CD4-positive, CD25-positive, alpha-beta regulatory T cell (primary cell): ENCODE measurements around the gene ORC2. TPM values are rescaled to one million over a fixed set of nuclear protein-coding genes. Genes with fewer than 3 reads are reported as not detected.
"Not testable (repeated sequence)": the region's sequence is repeated elsewhere in the genome, so short reads cannot be mapped to it uniquely, and the experiment has no call there.

Source experiments
- ATAC-seq, 2 donors: fragments of 150-1000 bp; cut with Tn5 transposase; one replicate each; pipeline ENCODE4 v1.10.0; 2021; ENCODE audit warnings: low read depth in 2 of 2, moderate number of reproducible peaks in 2 of 2, moderate library complexity in 1 of 2
- DNase-seq, 3 donors: peaks; one replicate each; pipeline versions ENCODE4 v3.0.0 to v3.0.0-alpha.2; 2012 to 2022; ENCODE audit warnings: mixed read lengths in 1 of 3
- H3K27ac ChIP-seq: one replicate; pipeline ENCODE4 v1.7.0; 2013; ENCODE audit warnings: mild to moderate bottlenecking, low read length; ENCODE audit not compliant: insufficient read depth, poor library complexity, severe bottlenecking
- H3K27me3 ChIP-seq: one replicate; pipeline ENCODE4 v1.7.0; 2013; ENCODE audit warnings: low read length; ENCODE audit not compliant: control insufficient read depth, insufficient read depth
- H3K36me3 ChIP-seq: one replicate; pipeline ENCODE4 v1.7.0; 2013; ENCODE audit warnings: mild to moderate bottlenecking, low read length, moderate library complexity; ENCODE audit not compliant: control insufficient read depth, insufficient read depth
- H3K4me1 ChIP-seq: 2 replicates; pipeline ENCODE4 v1.7.0; 2013; ENCODE audit warnings: mild to moderate bottlenecking, low read length; ENCODE audit not compliant: insufficient read depth, control insufficient read depth, poor library complexity, severe bottlenecking
- H3K4me3 ChIP-seq: one replicate; pipeline ENCODE4 v1.7.0; 2013; ENCODE audit warnings: low read depth, mild to moderate bottlenecking, low read length, moderate library complexity
- H3K9me3 ChIP-seq, 2 experiments: 1 replicate in 1 of 2; 2 replicates in 1 of 2; pipeline ENCODE4 v1.7.0; 2013; ENCODE audit warnings: low read length in 2 of 2, mild to moderate bottlenecking in 1 of 2, moderate library complexity in 1 of 2; ENCODE audit not compliant: control insufficient read depth in 2 of 2
- H3K27ac Mint-ChIP-seq, 3 donors: one replicate each; pipeline ENCODE4 v1.8.0; 2020 to 2022; ENCODE audit warnings: mild to moderate bottlenecking in 3 of 3, mixed read lengths in 3 of 3, moderate library complexity in 2 of 3
- H3K27me3 Mint-ChIP-seq: one replicate; pipeline ENCODE4 v1.8.0; 2022; ENCODE audit warnings: mild to moderate bottlenecking, mixed read lengths
- H3K36me3 Mint-ChIP-seq: one replicate; pipeline ENCODE4 v1.8.0; 2020; ENCODE audit warnings: mixed read lengths
- H3K4me1 Mint-ChIP-seq, 4 donors: one replicate each; pipeline ENCODE4 v1.8.0; 2020 to 2022; ENCODE audit warnings: mixed read lengths in 4 of 4, mild to moderate bottlenecking in 1 of 4
- H3K4me3 Mint-ChIP-seq, 4 donors: one replicate each; pipeline ENCODE4 v1.8.0; 2020 to 2022; ENCODE audit warnings: mild to moderate bottlenecking in 4 of 4, mixed read lengths in 4 of 4, moderate library complexity in 3 of 4
- H3K9me3 Mint-ChIP-seq, 7 donors: one replicate each; pipeline ENCODE4 v1.8.0; 2020 to 2022; ENCODE audit warnings: mixed read lengths in 7 of 7, mild to moderate bottlenecking in 3 of 7, moderate library complexity in 2 of 7
- polyA plus RNA-seq, 4 donors: library from polyadenylated mRNA; unstranded; fragments of 300-500 nt; fragmentation: Illumina TruSeq; gene quantifications; one replicate each; pipeline ENCODE4 v1.2.3, GENCODE V29; 2021
- total RNA-seq: library from RNA; stranded (reverse); gene quantifications from one replicate; pipeline ENCODE4 v1.2.3, GENCODE V29; 2022

Gene ORC2
- total and polyA plus RNA-seq, 5 donors from 2014 or later: 8.4 to 32.7 (median 14.0) TPM

DNA sequence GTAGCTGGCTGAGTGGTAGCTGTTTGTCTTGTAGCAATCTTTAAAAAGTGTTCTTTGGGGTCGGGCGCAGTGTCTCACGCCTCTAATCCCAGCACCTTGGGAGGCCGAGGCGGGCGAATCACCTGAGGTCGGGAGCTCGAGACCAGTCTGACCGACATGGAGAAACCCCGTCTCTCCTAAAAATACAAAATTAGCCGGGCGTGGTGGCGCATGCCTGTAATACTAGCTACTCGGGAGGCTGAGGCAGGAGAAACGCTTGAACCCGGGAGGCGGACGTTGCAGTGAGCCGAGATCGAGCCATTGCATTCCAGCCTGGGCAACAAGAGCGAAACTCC is 425 bp upstream of the ORC2 start:
- H3K27me3 Mint-ChIP-seq, H3K27me3 ChIP-seq, H3K36me3 ChIP-seq, H3K36me3 Mint-ChIP-seq, H3K9me3 ChIP-seq, DNase-seq, H3K9me3 Mint-ChIP-seq: not testable (repeated sequence)
- Histone ChIP-seq H3K4me1 (peaks cover 50% of the 10 kb centered on the region), H3K4me3 (peak overlapping the region; percentile 89), H3K27ac (peak overlapping the region; percentile 92)
- peak overlapping the region; percentile 99 to 100 (median 100) for H3K27ac Mint-ChIP-seq
- H3K4me1 Mint-ChIP-seq: peaks cover 48 to 82% (median 61%) of the 10 kb centered on the region in 4 donors
- peak in 1 of 2 donors; percentile 1 for ATAC-seq
- H3K4me3 Mint-ChIP-seq: peak overlapping the region; percentile 96 to 99 (median 98)

DNA sequence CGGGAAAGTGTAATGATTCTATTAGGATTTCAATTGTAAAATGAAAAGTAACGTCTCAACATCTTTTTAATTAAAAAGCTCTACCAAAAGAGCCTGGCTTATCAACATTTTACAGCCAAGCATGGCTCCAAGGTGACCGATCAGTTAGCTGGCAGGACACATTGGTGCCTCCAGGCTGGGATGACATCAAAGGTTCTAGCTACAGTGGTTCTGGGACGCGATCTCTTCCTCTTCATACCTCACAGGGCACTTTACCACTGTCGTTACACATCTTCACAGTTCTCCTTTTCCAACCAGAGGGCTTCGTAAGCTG is 693 bp downstream of the ORC2 start:
- Histone ChIP-seq H3K9me3 (no peaks in the 10 kb centered on the region), H3K27ac (peak overlapping the region; percentile 92), H3K4me1 (peaks cover 49% of the 10 kb centered on the region), H3K4me3 (peak overlapping the region; percentile 89), H3K27me3 (no peaks in the 10 kb centered on the region), H3K36me3 (peaks cover 12% of the 10 kb centered on the region)
- H3K9me3 Mint-ChIP-seq: no peaks in the 10 kb centered on the region
- peaks cover 12% of the 10 kb centered on the region for H3K36me3 Mint-ChIP-seq
- peak overlapping the region; percentile 96 to 99 (median 98) for H3K4me3 Mint-ChIP-seq
- H3K27me3 Mint-ChIP-seq: no peaks in the 10 kb centered on the region
- H3K4me1 Mint-ChIP-seq: peaks cover 43 to 77% (median 56%) of the 10 kb centered on the region in 4 donors
- DNase-seq (no peak), ATAC-seq (peak; percentile 0 to 1)
- H3K27ac Mint-ChIP-seq: peak overlapping the region; percentile 99 to 100 (median 100)

DNA sequence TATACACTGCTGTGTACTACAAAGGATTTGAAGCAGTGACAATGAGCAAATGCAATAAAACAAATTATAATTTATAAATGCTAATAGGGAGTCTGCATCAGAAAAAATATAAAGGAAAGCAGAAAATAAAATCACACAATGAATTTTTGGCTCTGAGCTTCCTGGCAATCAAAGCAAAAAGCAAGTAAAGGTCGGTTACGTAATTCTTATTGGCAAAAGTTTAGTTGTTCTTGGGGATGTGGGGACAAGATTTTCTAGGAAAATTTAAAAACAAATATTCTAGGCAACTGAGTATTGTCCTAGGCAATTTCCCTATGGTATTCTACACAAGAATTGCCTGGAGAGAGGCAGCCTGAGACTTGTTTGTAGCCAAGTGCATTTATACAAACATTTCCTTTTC is 1.8 kb downstream of the ORC2 start:
- H3K9me3 Mint-ChIP-seq: no peaks in the 10 kb centered on the region
- no peaks in the 10 kb centered on the region for H3K9me3 ChIP-seq
- peaks cover 49% of the 10 kb centered on the region for H3K4me1 ChIP-seq
- H3K4me3 Mint-ChIP-seq: peak overlapping the region; percentile 96 to 99 (median 98)
- peak overlapping the region; percentile 89 for H3K4me3 ChIP-seq
- no peak overlapping the region for H3K27ac ChIP-seq
- H3K36me3 ChIP-seq: peaks cover 22% of the 10 kb centered on the region
- no peaks in the 10 kb centered on the region for H3K27me3 ChIP-seq
- H3K4me1 Mint-ChIP-seq: peaks cover 44 to 72% (median 57%) of the 10 kb centered on the region in 4 donors
- H3K27ac Mint-ChIP-seq: no peak overlapping the region
- DNase-seq (no peak), ATAC-seq (no peak)
- peaks cover 18% of the 10 kb centered on the region for H3K36me3 Mint-ChIP-seq
- H3K27me3 Mint-ChIP-seq: no peaks in the 10 kb centered on the region

GRCh38 chr2:200950378-200950777 is 13.1 kb downstream of the ORC2 start:
- Histone ChIP-seq H3K27me3 (no peaks in the 10 kb centered on the region), H3K27ac (no peak overlapping the region), H3K4me3 (no peak overlapping the region), H3K4me1 (no peaks in the 10 kb centered on the region), H3K36me3 (peaks cover 71% of the 10 kb centered on the region), H3K9me3 (no peaks in the 10 kb centered on the region)
- H3K9me3 Mint-ChIP-seq: no peaks in the 10 kb centered on the region
- no peaks in the 10 kb centered on the region for H3K27me3 Mint-ChIP-seq
- no peak overlapping the region for H3K27ac Mint-ChIP-seq
- H3K4me3 Mint-ChIP-seq: no peak overlapping the region
- peaks cover 0 to 11% (median 8%) of the 10 kb centered on the region in 4 donors for H3K4me1 Mint-ChIP-seq
- DNase-seq (no peak), ATAC-seq (no peak)
- H3K36me3 Mint-ChIP-seq: peaks cover 27% of the 10 kb centered on the region

GRCh38 chr2:200945395-200945729 is 18.1 kb downstream of the ORC2 start:
- ATAC-seq: no peak
- DNase-seq: no peak
- Mint-ChIP-seq H3K4me3 (no peak overlapping the region), H3K27me3 (no peaks in the 10 kb centered on the region), H3K9me3 (no peaks in the 10 kb centered on the region), H3K4me1 (peaks cover 11 to 23% (median 19%) of the 10 kb centered on the region in 4 donors), H3K27ac (peak overlapping the region in 1 of 3 donors; percentile 17), H3K36me3 (peaks cover 36% of the 10 kb centered on the region)
- H3K4me3 ChIP-seq: no peak overlapping the region
- no peaks in the 10 kb centered on the region for H3K9me3 ChIP-seq
- no peak overlapping the region for H3K27ac ChIP-seq
- H3K36me3 ChIP-seq: peaks cover 66% of the 10 kb centered on the region
- H3K4me1 ChIP-seq: no peaks in the 10 kb centered on the region
- no peaks in the 10 kb centered on the region for H3K27me3 ChIP-seq

GRCh38 chr2:200944467-200945394 is 18.7 kb downstream of the ORC2 start:
- no peaks in the 10 kb centered on the region for H3K27me3 ChIP-seq
- Mint-ChIP-seq H3K27ac (peak overlapping the region in 2 of 3 donors; percentile 48 to 77), H3K36me3 (peaks cover 34% of the 10 kb centered on the region), H3K4me3 (no peak overlapping the region), H3K4me1 (peaks cover 11 to 23% (median 18%) of the 10 kb centered on the region in 4 donors), H3K9me3 (no peaks in the 10 kb centered on the region), H3K27me3 (no peaks in the 10 kb centered on the region)
- peaks cover 71% of the 10 kb centered on the region for H3K36me3 ChIP-seq
- H3K4me3 ChIP-seq: no peak overlapping the region
- DNase-seq (peak in 1 of 3 donors; percentile 72), ATAC-seq (peak in 1 of 2 donors; percentile 31)
- no peaks in the 10 kb centered on the region for H3K4me1 ChIP-seq
- no peak overlapping the region for H3K27ac ChIP-seq
- H3K9me3 ChIP-seq: no peaks in the 10 kb centered on the region

- Mint-ChIP-seq H3K27me3 (no peaks in the 10 kb centered on the region), H3K36me3 (peaks cover 34% of the 10 kb centered on the region), H3K4me3 (no peak overlapping the region), H3K4me1 (peaks cover 11 to 27% (median 18%) of the 10 kb centered on the region in 4 donors), H3K9me3 (no peaks in the 10 kb centered on the region), H3K27ac (peak overlapping the region in 2 of 3 donors; percentile 15 to 77)
- ATAC-seq (no peak), DNase-seq (no peak)
- no peaks in the 10 kb centered on the region for H3K4me1 ChIP-seq
- no peak overlapping the region for H3K4me3 ChIP-seq
- peak overlapping the region; percentile 5 for H3K27ac ChIP-seq
- H3K9me3 ChIP-seq: no peaks in the 10 kb centered on the region
- H3K36me3 ChIP-seq: peaks cover 75% of the 10 kb centered on the region
- H3K27me3 ChIP-seq: no peaks in the 10 kb centered on the region
Observed at GRCh38 chr2:200943527-200944105, 19.8 kb downstream of the ORC2 start.
